HG03521 (cell line): ENCODE measurements around the gene OXSM.

Experiments used
- ATAC-seq: cut with Tn5 transposase; IDR thresholded peaks from one replicate; pipeline ENCODE4 v1.9.1; 2021; ENCODE audit warnings: mild to moderate bottlenecking, moderate library complexity; ENCODE audit not compliant: unreplicated experiment

Gene OXSM

GRCh38 chr3:25803833-25804232, 13.9 kb downstream of the OXSM start:
- no peak for ATAC-seq

GRCh38 chr3:25804676-25805075, 14.8 kb downstream of the OXSM start:
- no peak for ATAC-seq

- no peak for ATAC-seq
These were observed 22.8 kb downstream of the OXSM start for GRCh38 chr3:25812644-25813043.

GRCh38 chr3:25817107-25817506, 27.2 kb downstream of the OXSM start:
- no peak for ATAC-seq

GRCh38 chr3:25817638-25818037, 27.7 kb downstream of the OXSM start:
- no peak for ATAC-seq

- no peak for ATAC-seq
These were observed 28.4 kb downstream of the OXSM start for GRCh38 chr3:25818335-25818734.

- ATAC-seq: no peak
These were observed 30.5 kb downstream of the OXSM start for GRCh38 chr3:25820366-25820765.

- ATAC-seq: no peak
These were observed 31.1 kb downstream of the OXSM start for GRCh38 chr3:25820816-25821486.

GRCh38 chr3:25821746-25822573, 32.1 kb downstream of the OXSM start:
- ATAC-seq: no peak

- no peak for ATAC-seq
These were observed 33.4 kb downstream of the OXSM start for GRCh38 chr3:25823314-25823713.

- no peak for ATAC-seq
These were observed 36.6 kb downstream of the OXSM start for GRCh38 chr3:25826510-25826909.

- no peak for ATAC-seq
These were observed 40.7 kb downstream of the OXSM start for GRCh38 chr3:25830373-25831280.

- no peak for ATAC-seq
These were observed 41.7 kb downstream of the OXSM start for GRCh38 chr3:25831578-25831977.

- peak; percentile 85 for ATAC-seq
These were observed 44.5 kb downstream of the OXSM start for GRCh38 chr3:25834346-25834745.

GRCh38 chr3:25836579-25836978, 46.7 kb downstream of the OXSM start:
- no peak for ATAC-seq

GRCh38 chr3:25837038-25837437, 47.1 kb downstream of the OXSM start:
- ATAC-seq: no peak

- ATAC-seq: no peak
These were observed 50.2 kb downstream of the OXSM start for GRCh38 chr3:25840099-25840498.

- ATAC-seq: no peak
These were observed 53.4 kb downstream of the OXSM start for GRCh38 chr3:25843332-25843731.
